PFSK-1 (cell line): Measurements from ENCODE around the gene TMEM116.

Source experiments
- FOXP2 ChIP-seq: optimal IDR thresholded peaks from 2 replicates; pipeline ENCODE3; 2011; ENCODE audit warnings: borderline replicate concordance, control low read depth, inconsistent platforms; ENCODE audit not compliant: insufficient read depth; ENCODE audit errors: extremely low read length, extremely low read depth
- POLR2AphosphoS5 ChIP-seq: IDR thresholded peaks from 2 replicates; pipeline ENCODE4 v1.6.1; 2012; ENCODE audit warnings: low read depth, mild to moderate bottlenecking, control low read depth, low read length, moderate library complexity
- REST ChIP-seq, 2 experiments: IDR thresholded peaks; 2 replicates each; pipeline versions ENCODE4 v1.6.1 to v1.8.0; 2011 to 2012; ENCODE audit warnings: low read depth in 2 of 2, low read length in 2 of 2, control low read depth in 1 of 2, inconsistent platforms in 1 of 2, mild to moderate bottlenecking in 1 of 2, moderate library complexity in 1 of 2; ENCODE audit not compliant: insufficient read depth in 1 of 2
- TAF1 ChIP-seq: IDR thresholded peaks from 2 replicates; pipeline ENCODE4 v1.6.1; 2012; ENCODE audit warnings: low read length, control low read depth, borderline replicate concordance; ENCODE audit not compliant: insufficient read depth

- TF ChIP-seq POLR2AphosphoS5 (no peak), TAF1 (no peak), REST (IDR thresholded peaks at IDR 0.05; ENCODE audit: insufficient read depth in 1 of 2, low read depth in 2 of 2, low read length in 2 of 2) (no peak), FOXP2 (no peak)
These were observed 87.8 kb downstream of the TMEM116 start for GRCh38 chr12:111925171-111925570.
